ENCODE data around the gene RNF111.

DNA sequence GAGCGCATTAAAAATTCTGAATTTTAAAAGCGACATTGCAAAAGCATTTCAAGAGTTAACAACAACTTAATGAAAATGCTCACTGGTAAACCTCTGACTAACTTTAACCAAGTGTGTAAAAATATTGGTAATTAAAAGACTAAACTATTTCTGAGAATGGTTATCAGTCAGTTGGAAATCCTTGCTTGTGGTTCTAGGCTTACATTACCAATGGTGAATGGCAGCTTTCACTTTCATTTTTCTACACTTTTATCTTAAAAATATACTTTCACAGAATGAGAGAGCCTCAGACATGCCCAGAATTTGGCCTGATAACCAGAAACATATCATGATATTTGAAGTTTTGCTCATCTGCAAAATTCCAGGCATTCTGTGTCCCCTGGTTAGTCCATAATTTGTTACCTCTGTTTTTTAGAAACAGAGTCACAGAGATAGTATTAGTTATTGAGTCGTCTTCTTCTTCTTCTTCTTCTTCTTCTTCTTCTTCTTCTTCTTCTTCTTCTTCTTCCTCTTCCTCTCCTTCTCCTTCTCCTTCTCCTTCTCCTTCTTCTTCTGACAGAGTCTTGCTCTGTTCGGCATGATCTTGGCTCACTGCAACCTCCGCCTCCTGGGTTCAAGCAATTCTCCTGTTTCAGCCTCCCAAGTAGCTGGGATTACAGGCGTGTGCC is 5.5 kb upstream of the RNF111 start:
- TF ChIP-seq EZH2 (IDR thresholded peaks at IDR 0.05) (no peak), POLR2AphosphoS5 (IDR thresholded peaks at IDR 0.05; ENCODE audit: borderline replicate concordance, low read depth, low read length) (no peak), FOXP2 (optimal IDR thresholded peaks at IDR 0.05; ENCODE audit: control extremely low read depth, extremely low read length, insufficient read depth) (no peak)
